Measurements from ENCODE around the gene TREM1. TPM values are rescaled to one million over a fixed set of nuclear protein-coding genes. Genes with fewer than 3 reads are reported as not detected.

Gene TREM1
- total RNA-seq, 1 donor from 2014 or later, result 2.0 TPM

DNA sequence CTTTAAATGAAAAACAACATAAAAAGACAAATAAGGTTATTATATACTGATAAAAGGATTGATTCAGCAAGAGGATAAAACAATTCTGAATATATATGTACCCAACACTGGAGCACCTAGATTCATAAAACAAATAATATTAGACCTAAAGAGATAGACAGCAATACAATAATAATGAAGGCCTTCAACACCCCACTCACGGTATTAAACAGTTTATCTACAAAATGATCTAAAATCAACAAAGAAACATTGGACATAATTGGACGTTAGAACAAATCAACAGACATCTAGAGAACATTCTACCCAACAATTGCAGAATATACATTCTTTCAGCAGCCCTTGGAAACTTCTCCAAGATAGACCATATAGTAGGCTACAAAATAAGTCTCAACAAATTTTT lies 24.1 kb downstream of the TREM1 start:
- no peak for DNase-seq (ENCODE audit: low read depth)
- TF ChIP-seq, protein P1, sequence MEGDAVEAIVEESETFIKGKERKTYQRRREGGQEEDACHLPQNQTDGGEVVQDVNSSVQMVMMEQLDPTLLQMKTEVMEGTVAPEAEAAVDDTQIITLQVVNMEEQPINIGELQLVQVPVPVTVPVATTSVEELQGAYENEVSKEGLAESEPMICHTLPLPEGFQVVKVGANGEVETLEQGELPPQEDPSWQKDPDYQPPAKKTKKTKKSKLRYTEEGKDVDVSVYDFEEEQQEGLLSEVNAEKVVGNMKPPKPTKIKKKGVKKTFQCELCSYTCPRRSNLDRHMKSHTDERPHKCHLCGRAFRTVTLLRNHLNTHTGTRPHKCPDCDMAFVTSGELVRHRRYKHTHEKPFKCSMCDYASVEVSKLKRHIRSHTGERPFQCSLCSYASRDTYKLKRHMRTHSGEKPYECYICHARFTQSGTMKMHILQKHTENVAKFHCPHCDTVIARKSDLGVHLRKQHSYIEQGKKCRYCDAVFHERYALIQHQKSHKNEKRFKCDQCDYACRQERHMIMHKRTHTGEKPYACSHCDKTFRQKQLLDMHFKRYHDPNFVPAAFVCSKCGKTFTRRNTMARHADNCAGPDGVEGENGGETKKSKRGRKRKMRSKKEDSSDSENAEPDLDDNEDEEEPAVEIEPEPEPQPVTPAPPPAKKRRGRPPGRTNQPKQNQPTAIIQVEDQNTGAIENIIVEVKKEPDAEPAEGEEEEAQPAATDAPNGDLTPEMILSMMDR (conservative IDR thresholded peaks at IDR 0.05; ENCODE audit: low read depth, low read length), result no peak
- no peak overlapping the region for H3K4me3 ChIP-seq (ENCODE audit: low read depth, low read length)

DNA sequence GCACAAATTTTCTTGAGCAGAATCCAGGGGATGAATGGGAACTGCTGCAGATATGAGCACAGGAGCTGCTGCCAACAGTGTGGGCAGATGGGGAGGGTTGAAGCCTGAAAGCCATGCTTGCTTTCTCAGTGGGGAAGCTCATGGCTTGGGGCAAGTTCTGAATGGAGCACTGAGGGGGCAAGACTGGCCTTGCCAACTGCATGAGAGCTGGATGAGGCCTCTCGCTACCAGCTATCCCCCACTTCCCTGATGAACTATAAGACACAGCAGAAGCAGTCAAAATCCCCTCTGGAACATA lies 28.3 kb downstream of the TREM1 start:
- no peak overlapping the region for H3K4me3 ChIP-seq (ENCODE audit: low read depth, low read length)
- TF ChIP-seq, protein P1 (conservative IDR thresholded peaks at IDR 0.05; ENCODE audit: low read depth, low read length), result no peak
- DNase-seq (ENCODE audit: low read depth), result no peak

DNA sequence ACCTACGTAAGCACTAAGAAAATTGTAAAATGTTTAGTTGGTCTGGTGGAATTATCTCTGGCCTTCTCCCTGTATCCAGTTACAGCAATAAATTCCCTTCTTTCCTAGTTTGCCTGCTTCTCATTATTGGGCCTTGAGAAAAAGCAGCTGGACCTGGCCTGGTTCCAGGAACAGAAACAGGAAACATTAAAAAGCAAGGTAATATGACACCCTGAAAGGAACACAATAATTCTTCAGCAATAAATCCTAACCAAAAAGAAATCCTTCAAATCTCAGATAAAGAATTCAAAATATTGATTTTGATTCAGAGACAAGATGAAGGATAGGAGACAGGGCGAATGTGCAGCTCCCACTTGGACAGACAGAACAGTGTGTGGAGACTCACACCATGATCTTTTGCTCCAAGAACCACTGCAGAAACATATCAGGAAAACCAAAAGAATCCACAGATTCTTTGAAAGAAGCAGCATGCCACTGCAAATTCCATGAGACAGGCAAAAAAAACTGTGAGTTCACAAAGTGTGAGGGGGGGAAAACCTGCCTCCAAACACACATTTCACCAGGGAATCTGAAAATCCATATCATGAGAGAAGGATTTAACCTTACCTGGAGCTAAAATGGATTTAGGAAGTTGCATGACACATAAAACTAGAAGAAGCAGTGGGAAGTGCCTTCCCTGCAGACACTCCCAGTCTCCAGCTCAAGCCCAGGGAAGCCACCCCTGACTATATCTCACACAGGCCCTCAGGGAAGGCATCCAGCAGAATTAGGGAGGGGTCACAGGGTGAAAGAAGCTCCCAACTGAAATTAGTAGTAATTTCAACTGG lies 28.9 kb downstream of the TREM1 start:
- no peak for DNase-seq (ENCODE audit: low read depth)
- H3K4me3 ChIP-seq (ENCODE audit: low read depth, low read length), result no peak overlapping the region
- TF ChIP-seq, protein P1 (conservative IDR thresholded peaks at IDR 0.05; ENCODE audit: low read depth, low read length), result no peak

DNA sequence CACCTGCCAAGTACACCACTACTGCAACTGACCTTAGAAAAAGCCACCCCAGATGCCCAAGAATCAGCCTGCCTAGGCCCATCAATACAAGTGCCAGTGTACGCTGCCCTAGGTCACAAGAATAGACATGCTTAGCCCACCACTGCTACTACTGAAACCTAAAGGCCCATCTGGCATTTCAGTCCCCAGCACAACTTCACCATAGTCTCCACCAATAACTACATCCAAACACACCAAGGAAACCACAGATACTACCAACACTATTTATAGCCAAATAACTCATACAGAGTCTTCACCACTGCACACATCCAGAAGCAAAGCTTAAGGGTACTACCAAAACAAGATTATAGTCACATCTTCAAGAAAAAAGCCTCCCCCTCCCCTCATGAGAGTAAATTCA lies 30.1 kb downstream of the TREM1 start:
- TF ChIP-seq, protein P1 (conservative IDR thresholded peaks at IDR 0.05; ENCODE audit: low read depth, low read length), result no peak
- no peak for DNase-seq (ENCODE audit: low read depth)
- H3K4me3 ChIP-seq (ENCODE audit: low read depth, low read length), result no peak overlapping the region

DNA sequence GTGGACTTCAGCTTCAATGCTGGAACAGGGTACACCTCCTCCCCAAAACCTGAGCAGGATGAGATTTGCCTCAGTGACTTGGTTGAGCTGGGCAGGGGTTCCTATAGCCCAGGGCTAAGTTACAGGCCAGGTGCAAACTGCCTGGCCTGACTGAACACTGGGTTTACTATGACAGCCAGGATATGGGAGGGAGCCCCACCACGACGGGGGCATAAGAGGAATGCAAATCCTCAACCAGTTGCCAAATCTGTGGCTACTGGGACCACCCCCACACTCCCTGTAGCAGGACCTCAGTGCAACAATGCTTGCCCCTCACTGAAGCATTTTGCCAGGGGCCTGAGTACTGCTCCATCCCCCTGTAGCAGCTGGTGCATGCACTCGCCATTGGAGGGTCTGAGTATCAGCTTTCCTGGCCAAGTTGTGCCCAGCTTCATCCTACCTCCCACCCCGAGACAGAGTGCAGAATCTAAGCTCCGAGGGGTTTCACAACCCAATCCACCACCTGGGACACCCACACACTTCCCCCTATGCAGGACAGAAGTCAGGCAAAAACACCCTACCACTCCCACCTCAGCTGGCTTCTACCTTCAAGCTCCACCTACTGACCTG lies 30.7 kb downstream of the TREM1 start:
- no peak overlapping the region for H3K4me3 ChIP-seq (ENCODE audit: low read depth, low read length)
- TF ChIP-seq, protein P1 (conservative IDR thresholded peaks at IDR 0.05; ENCODE audit: low read depth, low read length), result no peak
- DNase-seq (ENCODE audit: low read depth), result no peak

DNA sequence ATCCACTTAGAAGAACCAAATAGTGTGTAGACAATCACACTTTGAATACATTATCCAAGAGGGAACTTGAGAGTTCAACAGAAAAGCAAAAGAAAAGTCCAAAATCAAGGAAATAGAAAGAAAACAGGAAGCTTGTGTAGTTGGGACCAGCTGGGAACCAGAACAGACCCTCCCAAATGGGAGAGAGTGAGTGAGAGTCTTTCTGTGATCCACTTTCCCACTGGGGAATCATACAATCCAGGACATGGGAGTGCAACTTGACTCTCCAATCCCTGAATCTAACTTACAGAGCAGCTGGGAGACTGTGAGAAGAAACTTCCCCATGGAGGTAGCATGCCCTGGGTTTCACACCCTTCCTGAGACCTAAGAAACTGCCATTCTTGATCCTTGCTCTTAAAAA lies 31.4 kb downstream of the TREM1 start:
- no peak overlapping the region for H3K4me3 ChIP-seq (ENCODE audit: low read depth, low read length)
- TF ChIP-seq, protein P1 (conservative IDR thresholded peaks at IDR 0.05; ENCODE audit: low read depth, low read length), result no peak
- DNase-seq (ENCODE audit: low read depth), result no peak
